Tracheal epithelial cell (primary cell): ENCODE data around the gene RAPGEF1. TPM values are rescaled to one million over a fixed set of nuclear protein-coding genes. Genes with fewer than 3 reads are reported as not detected.

Experiments used
- total RNA-seq: library from RNA; depleted of rRNA; stranded (reverse); fragments of >200 nt; gene quantifications from 2 replicates; pipeline ENCODE4 v1.2.1, GENCODE V29; 2014

The RAPGEF1 gene, protein sequence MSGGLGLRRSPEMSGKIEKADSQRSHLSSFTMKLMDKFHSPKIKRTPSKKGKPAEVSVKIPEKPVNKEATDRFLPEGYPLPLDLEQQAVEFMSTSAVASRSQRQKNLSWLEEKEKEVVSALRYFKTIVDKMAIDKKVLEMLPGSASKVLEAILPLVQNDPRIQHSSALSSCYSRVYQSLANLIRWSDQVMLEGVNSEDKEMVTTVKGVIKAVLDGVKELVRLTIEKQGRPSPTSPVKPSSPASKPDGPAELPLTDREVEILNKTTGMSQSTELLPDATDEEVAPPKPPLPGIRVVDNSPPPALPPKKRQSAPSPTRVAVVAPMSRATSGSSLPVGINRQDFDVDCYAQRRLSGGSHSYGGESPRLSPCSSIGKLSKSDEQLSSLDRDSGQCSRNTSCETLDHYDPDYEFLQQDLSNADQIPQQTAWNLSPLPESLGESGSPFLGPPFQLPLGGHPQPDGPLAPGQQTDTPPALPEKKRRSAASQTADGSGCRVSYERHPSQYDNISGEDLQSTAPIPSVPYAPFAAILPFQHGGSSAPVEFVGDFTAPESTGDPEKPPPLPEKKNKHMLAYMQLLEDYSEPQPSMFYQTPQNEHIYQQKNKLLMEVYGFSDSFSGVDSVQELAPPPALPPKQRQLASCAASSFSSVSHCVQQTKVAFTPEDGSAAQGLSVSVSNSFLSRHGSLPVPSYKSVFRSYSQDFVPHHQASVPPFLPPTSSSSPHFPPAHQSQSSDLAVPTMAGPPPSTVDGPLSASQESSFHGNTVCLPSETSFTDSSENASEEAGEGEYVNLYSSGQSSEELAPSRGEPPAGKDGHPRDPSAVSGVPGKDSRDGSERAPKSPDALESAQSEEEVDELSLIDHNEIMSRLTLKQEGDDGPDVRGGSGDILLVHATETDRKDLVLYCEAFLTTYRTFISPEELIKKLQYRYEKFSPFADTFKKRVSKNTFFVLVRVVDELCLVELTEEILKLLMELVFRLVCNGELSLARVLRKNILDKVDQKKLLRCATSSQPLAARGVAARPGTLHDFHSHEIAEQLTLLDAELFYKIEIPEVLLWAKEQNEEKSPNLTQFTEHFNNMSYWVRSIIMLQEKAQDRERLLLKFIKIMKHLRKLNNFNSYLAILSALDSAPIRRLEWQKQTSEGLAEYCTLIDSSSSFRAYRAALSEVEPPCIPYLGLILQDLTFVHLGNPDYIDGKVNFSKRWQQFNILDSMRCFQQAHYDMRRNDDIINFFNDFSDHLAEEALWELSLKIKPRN (N-terminal part only)
- 22.9 and 27.7 TPM in 2 replicates for total RNA-seq

DNA sequence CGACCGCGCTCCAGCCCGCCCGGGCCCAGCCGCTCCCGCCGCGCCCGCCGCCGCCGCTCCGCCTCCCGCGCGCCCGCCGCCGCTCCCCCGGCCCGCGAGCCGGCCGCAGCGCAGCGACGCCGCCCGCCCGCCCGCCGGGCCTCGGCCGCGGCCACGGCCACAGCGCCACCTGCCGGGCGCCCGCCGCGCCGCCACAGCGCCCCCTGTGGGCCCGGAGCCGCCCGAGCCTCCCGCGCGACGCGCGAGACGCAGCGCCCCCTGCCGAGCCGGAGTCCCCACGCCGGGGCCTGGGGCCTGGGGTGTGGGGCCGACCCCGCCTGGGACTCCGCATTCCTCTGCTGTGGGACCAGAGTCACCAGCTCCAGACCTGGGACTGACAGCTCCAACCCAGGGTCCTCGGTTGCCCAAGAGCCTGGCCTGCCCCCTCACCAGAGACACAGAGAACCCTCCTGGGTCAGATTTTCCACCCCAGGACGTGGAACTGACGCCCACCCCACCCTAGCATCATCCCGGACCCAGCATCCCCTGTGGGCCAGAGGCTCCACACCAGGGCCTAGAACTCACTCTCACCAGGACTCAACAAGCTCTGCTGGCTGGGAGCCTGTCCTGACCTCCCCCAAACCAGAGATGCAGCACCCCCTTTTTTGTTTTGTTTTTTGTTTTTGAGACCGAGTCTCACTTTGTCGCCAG is at the start of gene RAPGEF1:
Gene RAPGEF1 (minus strand): TSS at position 118 of the 690 bp plus-strand sequence. CDS start 246 bp downstream, outside the sequence.

GRCh38 chr9:131545003-131545785 is 194.7 kb downstream of the RAPGEF1 start, which contains the start of gene PRRT1B:
TSS of gene PRRT1B (plus strand) at chr9:131545523. CDS start at chr9:131545616, 93 bp downstream.

DNA sequence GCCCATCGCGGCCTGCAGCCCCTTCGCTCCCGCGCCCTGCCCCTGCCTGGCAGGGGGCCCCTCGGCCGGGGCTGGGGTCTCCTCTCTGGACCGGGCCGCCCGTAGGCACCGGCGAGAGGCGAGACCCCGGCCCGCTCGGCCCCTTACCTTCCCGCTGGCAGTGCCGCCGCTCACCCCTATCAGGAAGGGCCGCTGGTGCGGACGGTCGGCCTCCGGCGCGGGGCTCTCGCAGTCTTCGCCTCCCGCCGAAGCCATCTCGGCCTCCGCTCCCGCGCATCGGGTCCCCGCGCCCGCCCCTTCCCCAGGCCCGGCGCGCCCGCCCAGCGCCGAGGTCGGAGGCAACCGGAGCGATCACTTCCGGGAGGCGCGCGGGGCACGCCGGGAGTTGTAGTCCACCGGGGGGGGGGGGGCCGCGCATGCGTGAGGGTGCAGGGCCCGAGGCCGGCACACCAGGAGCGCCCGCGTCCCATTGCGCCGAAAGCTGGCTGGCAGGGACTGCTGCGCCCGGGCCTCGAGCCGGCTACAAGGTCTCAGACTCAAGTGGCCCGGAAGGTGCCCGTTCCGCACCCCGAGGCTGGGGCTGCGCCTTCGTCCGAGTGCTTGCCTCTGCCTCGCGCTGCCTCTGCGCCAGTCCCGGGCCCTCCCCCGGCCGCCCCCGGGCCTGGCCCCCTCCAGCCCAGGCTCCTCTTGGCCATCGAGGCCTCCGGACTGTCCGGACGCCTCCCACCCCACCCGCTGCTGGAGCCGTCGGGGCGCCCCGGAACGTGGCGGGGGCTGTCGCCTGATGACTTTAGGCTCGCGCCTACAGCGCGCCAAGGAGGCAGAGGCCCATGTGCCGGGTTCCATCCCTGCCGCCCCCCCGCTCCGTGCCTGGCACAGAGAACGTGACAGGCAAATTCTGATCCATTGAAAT is 208.7 kb downstream of the RAPGEF1 start, which contains the start of gene UCK1:
Gene UCK1 (minus strand): TSS at position 344 of the 913 bp plus-strand sequence. CDS start 89 bp downstream, at position 255.

Other genes with a start within 250 kb of the RAPGEF1 start
- gene POMT1, start 237.2 kb downstream of the RAPGEF1 start, total RNA-seq, result 14.1 and 26.7 TPM in 2 replicates
- gene UCK1, start 208.8 kb downstream of the RAPGEF1 start, total RNA-seq, result 9.8 and 12.8 TPM in 2 replicates
- not detected in 2 replicates for gene PRRT1B, start 194.6 kb downstream of the RAPGEF1 start, total RNA-seq